PFSK-1 (cell line): ENCODE data around the gene CABLES1.

ENCODE experiments used
- POLR2AphosphoS5 ChIP-seq: IDR thresholded peaks from 2 replicates; pipeline ENCODE4 v1.6.1; 2012; ENCODE audit warnings: low read depth, mild to moderate bottlenecking, control low read depth, low read length, moderate library complexity
- REST ChIP-seq, 2 experiments: IDR thresholded peaks; 2 replicates each; pipeline versions ENCODE4 v1.6.1 to v1.8.0; 2011 to 2012; ENCODE audit warnings: low read depth in 2 of 2, low read length in 2 of 2, control low read depth in 1 of 2, inconsistent platforms in 1 of 2, mild to moderate bottlenecking in 1 of 2, moderate library complexity in 1 of 2; ENCODE audit not compliant: insufficient read depth in 1 of 2
- TAF1 ChIP-seq: IDR thresholded peaks from 2 replicates; pipeline ENCODE4 v1.6.1; 2012; ENCODE audit warnings: low read length, control low read depth, borderline replicate concordance; ENCODE audit not compliant: insufficient read depth

DNA sequence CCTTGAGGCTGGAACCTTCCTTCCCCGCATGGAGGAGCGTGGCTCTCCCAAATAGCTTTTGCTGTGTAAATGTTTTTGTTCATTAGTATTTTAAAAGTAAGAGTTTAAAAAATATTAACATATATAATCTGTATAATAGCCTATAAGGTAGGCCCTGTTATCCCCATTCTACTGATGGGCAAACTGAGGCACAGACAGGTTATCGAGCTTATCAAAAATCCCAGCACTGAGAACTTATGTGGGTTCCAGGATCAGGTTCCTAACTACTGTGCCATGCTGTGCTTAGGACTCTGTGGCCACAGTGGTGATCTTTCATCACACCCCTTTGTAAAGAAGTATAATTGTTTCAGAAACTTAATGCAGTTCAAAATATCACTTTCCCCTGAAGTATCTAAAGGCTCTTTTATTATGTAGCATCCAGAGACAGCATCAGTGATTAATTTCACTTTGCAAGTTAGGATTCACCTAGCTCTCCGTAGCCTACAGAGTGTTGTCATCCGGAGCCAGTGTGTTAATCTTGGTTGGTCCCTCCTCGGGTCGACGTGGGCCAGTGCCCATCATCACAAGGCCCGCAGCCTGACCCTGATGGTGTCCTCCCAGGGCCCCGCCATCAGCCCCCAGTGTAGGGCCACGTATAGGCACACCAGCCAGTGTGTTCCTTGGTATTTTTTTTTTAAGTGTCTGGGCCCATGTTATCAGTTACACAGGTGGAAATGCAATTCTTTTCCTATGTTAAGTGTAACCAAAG lies 28.7 kb downstream of the CABLES1 start:
- TF ChIP-seq POLR2AphosphoS5 (no peak), REST (IDR thresholded peaks at IDR 0.05; ENCODE audit: insufficient read depth in 1 of 2, low read depth in 2 of 2, low read length in 2 of 2) (no peak), TAF1 (no peak)
